ENCODE measurements around the gene DNAJC10.
"Not testable (repeated sequence)": the region's sequence is repeated elsewhere in the genome, so short reads cannot be mapped to it uniquely, and the experiment has no call there.

The DNAJC10 gene

DNA sequence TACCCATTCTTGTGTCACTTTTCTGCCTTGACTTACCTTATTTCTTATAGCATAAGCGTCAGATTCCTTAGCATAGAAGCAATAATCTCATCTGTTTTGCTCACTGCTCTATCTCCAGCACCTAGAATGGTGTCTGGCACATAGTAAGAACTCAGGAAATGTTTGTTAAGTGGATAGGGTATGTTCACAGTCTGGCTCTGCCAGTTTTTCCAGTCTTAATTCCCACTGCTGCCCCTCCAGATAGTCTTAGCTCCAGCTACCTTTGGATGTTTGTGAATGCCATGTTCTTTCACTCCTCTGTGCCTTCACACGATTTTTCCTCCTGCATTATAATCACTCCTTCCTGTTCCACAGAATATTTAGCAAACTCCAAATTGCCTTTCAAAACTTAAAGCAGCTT is 29.0 kb downstream of the DNAJC10 start:
- TF ChIP-seq, protein P1, sequence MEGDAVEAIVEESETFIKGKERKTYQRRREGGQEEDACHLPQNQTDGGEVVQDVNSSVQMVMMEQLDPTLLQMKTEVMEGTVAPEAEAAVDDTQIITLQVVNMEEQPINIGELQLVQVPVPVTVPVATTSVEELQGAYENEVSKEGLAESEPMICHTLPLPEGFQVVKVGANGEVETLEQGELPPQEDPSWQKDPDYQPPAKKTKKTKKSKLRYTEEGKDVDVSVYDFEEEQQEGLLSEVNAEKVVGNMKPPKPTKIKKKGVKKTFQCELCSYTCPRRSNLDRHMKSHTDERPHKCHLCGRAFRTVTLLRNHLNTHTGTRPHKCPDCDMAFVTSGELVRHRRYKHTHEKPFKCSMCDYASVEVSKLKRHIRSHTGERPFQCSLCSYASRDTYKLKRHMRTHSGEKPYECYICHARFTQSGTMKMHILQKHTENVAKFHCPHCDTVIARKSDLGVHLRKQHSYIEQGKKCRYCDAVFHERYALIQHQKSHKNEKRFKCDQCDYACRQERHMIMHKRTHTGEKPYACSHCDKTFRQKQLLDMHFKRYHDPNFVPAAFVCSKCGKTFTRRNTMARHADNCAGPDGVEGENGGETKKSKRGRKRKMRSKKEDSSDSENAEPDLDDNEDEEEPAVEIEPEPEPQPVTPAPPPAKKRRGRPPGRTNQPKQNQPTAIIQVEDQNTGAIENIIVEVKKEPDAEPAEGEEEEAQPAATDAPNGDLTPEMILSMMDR (IDR thresholded peaks at IDR 0.05; ENCODE audit: control insufficient read depth, insufficient read depth, low read depth, low read length, missing control alignments) = no peak
- H3K4me3 ChIP-seq (ENCODE audit: control insufficient read depth, low read depth, low read length) = no peak overlapping the region
- no peak for DNase-seq (ENCODE audit: low read depth)

DNA sequence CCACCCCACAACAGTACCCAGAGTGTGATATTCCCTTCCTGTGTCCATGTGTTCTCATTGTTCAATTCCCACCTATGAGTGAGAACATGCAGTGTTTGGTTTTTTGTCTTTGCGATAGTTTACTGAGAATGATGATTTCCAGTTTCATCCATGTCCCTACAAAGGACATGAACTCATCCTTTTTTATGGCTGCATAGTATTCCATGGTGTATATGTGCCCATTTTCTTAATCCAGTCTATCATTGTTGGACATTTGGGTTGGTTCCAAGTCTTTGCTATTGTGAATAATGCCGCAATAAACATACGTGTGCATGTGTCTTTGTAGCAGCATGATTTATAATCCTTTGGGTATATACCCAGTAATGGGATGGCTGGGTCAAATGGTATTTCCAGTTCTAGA is 29.8 kb downstream of the DNAJC10 start:
- not testable (repeated sequence) for H3K4me3 ChIP-seq (ENCODE audit: control insufficient read depth, low read depth, low read length); DNase-seq (ENCODE audit: low read depth)

DNA sequence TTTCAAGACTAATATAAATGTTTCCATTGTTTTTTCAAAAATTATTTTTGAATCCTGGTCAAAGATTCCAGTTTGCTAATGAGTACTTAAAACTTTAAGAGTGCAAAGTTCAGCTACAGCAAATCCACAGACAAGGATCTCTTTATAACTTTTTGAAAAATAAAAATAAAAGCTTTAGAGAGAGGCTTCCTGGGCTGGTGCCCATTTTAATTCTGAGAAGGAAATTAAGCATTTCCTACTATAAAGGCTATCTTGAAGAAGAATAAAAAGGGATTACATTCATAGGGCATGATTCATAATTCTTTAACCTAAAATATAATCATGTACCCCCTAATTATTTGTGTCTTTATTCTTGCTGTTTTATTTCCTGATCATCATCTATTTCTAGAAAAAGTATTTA is 38.2 kb downstream of the DNAJC10 start:
- no peak for DNase-seq (ENCODE audit: low read depth)
- TF ChIP-seq, protein P1 (IDR thresholded peaks at IDR 0.05; ENCODE audit: control insufficient read depth, insufficient read depth, low read depth, low read length, missing control alignments) = no peak
- H3K4me3 ChIP-seq (ENCODE audit: control insufficient read depth, low read depth, low read length) = no peak overlapping the region

DNA sequence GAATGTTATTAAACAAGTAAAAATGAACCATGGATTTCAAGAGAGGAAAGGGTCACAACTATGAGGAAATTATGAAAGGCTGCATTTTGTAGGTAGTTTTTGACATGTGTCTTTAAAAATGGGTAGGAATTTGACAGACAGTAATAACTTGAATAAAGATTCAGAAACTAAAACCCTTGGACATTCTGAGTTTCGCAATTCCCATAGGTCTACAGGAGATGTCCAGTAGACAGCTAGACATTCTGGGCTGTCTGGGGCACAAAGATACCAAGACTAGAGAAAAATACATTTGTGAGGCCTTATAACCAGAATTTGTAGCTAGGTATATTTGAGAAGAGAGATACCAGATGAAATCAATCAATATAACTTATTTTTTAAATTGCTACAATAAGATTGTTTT is 42.3 kb downstream of the DNAJC10 start:
- TF ChIP-seq, protein P1 (IDR thresholded peaks at IDR 0.05; ENCODE audit: control insufficient read depth, insufficient read depth, low read depth, low read length, missing control alignments) = no peak

DNA sequence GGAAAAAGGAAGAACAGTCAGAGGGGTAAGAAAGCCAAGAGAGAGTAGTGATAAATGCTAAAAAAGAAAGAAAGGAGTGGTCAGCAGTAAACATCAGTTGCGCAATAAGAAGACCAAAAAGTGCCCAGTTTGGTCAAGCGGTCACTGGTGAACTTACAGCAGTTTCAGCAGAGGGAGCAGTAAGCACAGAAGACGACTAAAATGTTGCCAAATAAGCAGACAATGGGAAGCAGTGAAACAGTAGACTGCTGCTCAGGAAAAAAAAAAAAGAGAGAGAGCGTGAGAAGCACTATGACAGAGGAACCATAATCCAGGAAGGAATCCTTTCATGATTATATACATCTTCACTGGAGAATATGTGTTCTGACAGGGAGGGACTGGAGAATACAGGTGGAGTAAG is 45.8 kb downstream of the DNAJC10 start:
- TF ChIP-seq, protein P1 (IDR thresholded peaks at IDR 0.05; ENCODE audit: control insufficient read depth, insufficient read depth, low read depth, low read length, missing control alignments) = peak; percentile 18
- H3K4me3 ChIP-seq (ENCODE audit: control insufficient read depth, low read depth, low read length) = no peak overlapping the region
- peak; percentile 53 for DNase-seq (ENCODE audit: low read depth)

More for the DNA sequence above, 42.3 kb downstream of the DNAJC10 start:
- H3K4me3 ChIP-seq (ENCODE audit: control insufficient read depth, low read depth, low read length) = no peak overlapping the region
- no peak for DNase-seq (ENCODE audit: low read depth)

DNA sequence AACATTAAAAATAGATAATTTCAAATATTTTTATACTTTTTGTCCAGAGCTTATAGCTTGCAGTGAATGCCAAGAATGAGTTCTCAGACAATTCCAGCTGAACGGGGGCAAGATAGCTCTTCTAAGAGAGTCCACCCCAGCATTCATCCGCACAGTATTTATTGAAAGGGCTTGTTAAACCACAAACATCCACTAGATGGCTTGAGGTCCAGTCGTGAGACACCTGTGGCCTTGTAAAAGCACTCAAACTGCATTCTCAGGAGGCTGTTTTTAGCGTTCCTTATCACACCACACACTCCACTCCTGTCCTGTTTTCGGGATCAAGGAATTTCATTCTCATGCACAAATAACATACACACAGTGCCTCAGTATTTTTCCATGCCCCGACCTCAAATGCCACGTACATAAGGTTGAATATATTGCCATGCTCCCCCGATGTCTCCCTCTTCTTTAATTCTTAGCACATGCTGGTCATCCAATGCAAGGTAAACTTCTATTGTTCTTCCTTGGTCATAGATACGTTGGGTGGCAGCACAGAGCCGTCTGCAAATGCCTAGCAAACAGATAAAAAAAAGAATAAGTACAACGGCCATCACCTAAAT is 47.4 kb downstream of the DNAJC10 start:
- TF ChIP-seq, protein P1 (IDR thresholded peaks at IDR 0.05; ENCODE audit: control insufficient read depth, insufficient read depth, low read depth, low read length, missing control alignments) = peak; percentile 61
- no peak overlapping the region for H3K4me3 ChIP-seq (ENCODE audit: control insufficient read depth, low read depth, low read length)
- DNase-seq (ENCODE audit: low read depth) = no peak

DNA sequence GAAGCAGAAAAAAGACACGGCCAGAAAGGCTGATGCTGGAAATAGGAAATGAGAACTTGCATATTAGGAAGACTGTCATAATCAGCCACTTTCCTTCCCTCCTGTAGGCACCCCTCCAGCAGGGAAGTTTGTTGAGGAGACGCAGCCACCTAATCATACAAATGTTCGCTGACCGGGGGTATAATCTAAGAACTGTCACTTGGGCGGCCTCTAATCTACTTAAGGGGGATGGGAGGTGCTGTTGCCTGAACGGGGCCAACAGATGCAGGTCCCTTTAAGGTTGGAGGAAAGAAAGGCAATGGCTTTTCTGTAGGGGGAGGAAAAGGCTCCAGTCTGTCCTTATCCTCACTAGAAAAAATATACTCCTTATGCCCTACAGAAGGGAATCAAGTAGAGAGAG is 50.6 kb downstream of the DNAJC10 start:
- DNase-seq (ENCODE audit: low read depth) = no peak
- TF ChIP-seq, protein P1 (IDR thresholded peaks at IDR 0.05; ENCODE audit: control insufficient read depth, insufficient read depth, low read depth, low read length, missing control alignments) = no peak
- H3K4me3 ChIP-seq (ENCODE audit: control insufficient read depth, low read depth, low read length) = no peak overlapping the region

All from AG09309 (cell line).